K562 (cell line): ENCODE data around the gene TAF5L. TPM values are rescaled to one million over a fixed set of nuclear protein-coding genes. Genes with fewer than 3 reads are reported as not detected.

Experiments used
- BCOR ChIP-seq: fragments of 450-650 bp; IDR thresholded peaks from 2 replicates; pipeline ENCODE4 v1.6.1; 2016
- BHLHE40 ChIP-seq: IDR thresholded peaks from 2 replicates; pipeline ENCODE4 v1.6.1; 2011; ENCODE audit warnings: low read length, improper control_type of control experiment
- BRF1 ChIP-seq: IDR thresholded peaks from 3 replicates; pipeline ENCODE4 v1.6.1; 2011; ENCODE audit warnings: borderline replicate concordance, mild to moderate bottlenecking; ENCODE audit not compliant: insufficient read length; ENCODE audit errors: extremely low read depth
- CTBP1 ChIP-seq: fragments of 450-650 bp; IDR thresholded peaks from 2 replicates; pipeline ENCODE4 v1.6.1; 2016; ENCODE audit warnings: borderline replicate concordance
- FIP1L1 ChIP-seq: fragments of 200-400 bp; formaldehyde crosslinking; IDR thresholded peaks from 2 replicates; pipeline ENCODE4 v1.6.1; 2018; ENCODE audit warnings: mild to moderate bottlenecking, low read depth, low read length; ENCODE audit not compliant: poor library complexity, severe bottlenecking
- FOXK2 ChIP-seq, 2 experiments: fragments of 450-650 bp; IDR thresholded peaks in 1 of 2; conservative IDR thresholded peaks in 1 of 2; 2 replicates each; pipeline ENCODE4 v1.6.1; 2016; ENCODE audit warnings: low read depth in 2 of 2, mild to moderate bottlenecking in 1 of 2
- FOXP1 ChIP-seq: sonication (generic); formaldehyde crosslinking; IDR thresholded peaks from 2 replicates; pipeline ENCODE4 v1.8.0; 2022; ENCODE audit warnings: mild to moderate bottlenecking, missing genetic modification reagents
- KAT8 ChIP-seq: fragments of 450-650 bp; IDR thresholded peaks from 2 replicates; pipeline ENCODE4 v1.6.1; 2016; ENCODE audit warnings: low read depth, mild to moderate bottlenecking
- MTA3 ChIP-seq: fragments of 450-650 bp; formaldehyde crosslinking; IDR thresholded peaks from 2 replicates; pipeline ENCODE4 v1.6.1; 2017; ENCODE audit warnings: mild to moderate bottlenecking, borderline replicate concordance
- NEUROD1 ChIP-seq: fragments of 150-350 bp; IDR thresholded peaks from 2 replicates; pipeline ENCODE4 v1.6.1; 2014; ENCODE audit warnings: borderline replicate concordance, low read length, low read depth; ENCODE audit not compliant: partially characterized antibody
- PPARD ChIP-seq: fragments of 250-450 bp; sonication (Bioruptor Pico); IDR thresholded peaks from 2 replicates; pipeline ENCODE4 v1.8.0; 2022; ENCODE audit warnings: inconsistent platforms, mild to moderate bottlenecking, moderate library complexity
- SIN3A ChIP-seq, 2 experiments: fragments of 150-350 bp in 1 of 2; IDR thresholded peaks; 2 replicates each; pipeline ENCODE4 v1.6.1; 2011 to 2016; ENCODE audit warnings: borderline replicate concordance in 2 of 2, low read depth in 2 of 2, low read length in 2 of 2, mild to moderate bottlenecking in 2 of 2, moderate library complexity in 2 of 2; ENCODE audit not compliant: control insufficient read depth in 1 of 2
- ZNF24 ChIP-seq: fragments of 450-650 bp; IDR thresholded peaks from 2 replicates; pipeline ENCODE4 v1.6.1; 2016
- ZNF77 ChIP-seq: fragments of 250-450 bp; sonication (Bioruptor Pico); IDR thresholded peaks from 2 replicates; pipeline ENCODE4 v1.5.0; 2020
- polyA plus RNA-seq, 8 experiments: library from polyadenylated mRNA; depleted of rRNA in 4 of 8; stranded (reverse) in 5 of 8; unstranded in 3 of 8; fragments of >200 nt; fragmentation: Nextera tagmentation in 2 of 8; fragmentation: Illumina TruSeq in 1 of 8; extraction: Ambion mirVana in 2 of 8; extraction: Trizol in 1 of 8; gene quantifications; 2 replicates each; pipeline versions ENCODE4 v1.2.1 to v1.2.3, GENCODE V29; 2011 to 2014; ENCODE audit warnings: inconsistent platforms in 1 of 8, missing spikeins in 1 of 8
- total RNA-seq, 7 experiments: library from RNA; depleted of rRNA in 6 of 7; stranded (reverse); fragments of >200 nt in 6 of 7; fragmentation: Illumina TruSeq in 2 of 7; extraction: Trizol in 2 of 7; gene quantifications; 2 replicates each; pipeline versions ENCODE4 v1.2.1 to v1.2.3, GENCODE V29; 2011 to 2021; ENCODE audit warnings: low replicate concordance in 1 of 7
- TF ChIP-seq, protein P1 (sequence below): sonication (generic); formaldehyde crosslinking; IDR thresholded peaks from 2 replicates; pipeline ENCODE4 v1.8.1; 2023; ENCODE audit warnings: missing genetic modification reagents, mild to moderate bottlenecking, borderline replicate concordance
- TF ChIP-seq, protein P2 (sequence below): fragments of 450-650 bp; IDR thresholded peaks from 2 replicates; pipeline ENCODE4 v1.6.1; 2017; ENCODE audit warnings: antibody characterized with exemption
- TF ChIP-seq, protein P3 (sequence below), 3 experiments: IDR thresholded peaks in 2 of 3; conservative IDR thresholded peaks in 1 of 3; 2 replicates each; pipeline ENCODE4 v1.5.1; 2011 to 2012; ENCODE audit warnings: low read length in 3 of 3, mild to moderate bottlenecking in 3 of 3, control low read depth in 2 of 3, improper control_type of control experiment in 1 of 3, inconsistent platforms in 1 of 3, low read depth in 1 of 3, mixed read lengths in 1 of 3, moderate library complexity in 1 of 3; ENCODE audit not compliant: insufficient read depth in 2 of 3

Gene TAF5L
- total and polyA plus RNA-seq, 9 of the 15 experiments (the other 6 are each of a cell fraction or from before 2014, with no cell fraction given), result 2.2 to 34.2 (median 23.3) TPM

DNA sequence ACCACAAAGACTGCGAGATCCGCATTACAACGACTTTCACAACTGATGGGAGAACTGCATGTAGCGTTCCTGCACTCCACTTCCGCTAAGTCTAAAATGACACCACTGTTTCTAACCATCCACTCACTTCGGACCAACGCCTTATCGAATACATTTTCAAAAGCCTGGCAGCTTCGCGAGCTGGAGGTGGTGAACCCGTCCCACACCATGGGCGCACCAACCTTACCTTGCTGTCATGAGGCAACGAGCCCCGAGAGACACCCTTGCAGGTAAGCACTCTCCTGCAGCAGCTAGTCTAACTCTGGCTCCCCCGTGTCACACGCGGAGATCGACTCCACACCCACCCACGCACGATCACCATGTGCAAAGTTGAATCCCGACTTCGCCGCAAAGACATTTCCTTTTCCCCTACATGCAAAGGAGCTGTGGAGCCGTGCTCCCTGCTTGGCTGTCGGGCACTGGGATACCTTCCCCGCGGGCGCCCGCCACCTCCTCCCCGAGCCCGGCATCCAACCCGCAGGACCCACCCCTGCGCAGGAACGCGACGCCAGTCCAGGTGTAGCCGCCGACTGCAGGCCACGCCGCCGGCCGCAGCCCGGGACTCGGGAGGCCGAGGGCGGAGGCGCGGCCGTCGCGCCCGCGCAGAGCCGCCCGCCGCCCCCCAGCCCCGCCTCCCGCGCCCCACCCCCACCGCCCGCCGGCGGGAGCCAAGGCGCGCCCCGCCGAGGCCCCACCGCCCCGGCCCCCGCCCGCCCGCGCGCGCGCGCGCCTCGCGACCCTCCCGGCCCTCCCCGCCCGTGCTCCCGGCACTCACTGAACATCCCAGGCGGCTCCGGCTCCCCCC lies 629 bp downstream of the TAF5L start (continued):
- TF ChIP-seq, protein P1, sequence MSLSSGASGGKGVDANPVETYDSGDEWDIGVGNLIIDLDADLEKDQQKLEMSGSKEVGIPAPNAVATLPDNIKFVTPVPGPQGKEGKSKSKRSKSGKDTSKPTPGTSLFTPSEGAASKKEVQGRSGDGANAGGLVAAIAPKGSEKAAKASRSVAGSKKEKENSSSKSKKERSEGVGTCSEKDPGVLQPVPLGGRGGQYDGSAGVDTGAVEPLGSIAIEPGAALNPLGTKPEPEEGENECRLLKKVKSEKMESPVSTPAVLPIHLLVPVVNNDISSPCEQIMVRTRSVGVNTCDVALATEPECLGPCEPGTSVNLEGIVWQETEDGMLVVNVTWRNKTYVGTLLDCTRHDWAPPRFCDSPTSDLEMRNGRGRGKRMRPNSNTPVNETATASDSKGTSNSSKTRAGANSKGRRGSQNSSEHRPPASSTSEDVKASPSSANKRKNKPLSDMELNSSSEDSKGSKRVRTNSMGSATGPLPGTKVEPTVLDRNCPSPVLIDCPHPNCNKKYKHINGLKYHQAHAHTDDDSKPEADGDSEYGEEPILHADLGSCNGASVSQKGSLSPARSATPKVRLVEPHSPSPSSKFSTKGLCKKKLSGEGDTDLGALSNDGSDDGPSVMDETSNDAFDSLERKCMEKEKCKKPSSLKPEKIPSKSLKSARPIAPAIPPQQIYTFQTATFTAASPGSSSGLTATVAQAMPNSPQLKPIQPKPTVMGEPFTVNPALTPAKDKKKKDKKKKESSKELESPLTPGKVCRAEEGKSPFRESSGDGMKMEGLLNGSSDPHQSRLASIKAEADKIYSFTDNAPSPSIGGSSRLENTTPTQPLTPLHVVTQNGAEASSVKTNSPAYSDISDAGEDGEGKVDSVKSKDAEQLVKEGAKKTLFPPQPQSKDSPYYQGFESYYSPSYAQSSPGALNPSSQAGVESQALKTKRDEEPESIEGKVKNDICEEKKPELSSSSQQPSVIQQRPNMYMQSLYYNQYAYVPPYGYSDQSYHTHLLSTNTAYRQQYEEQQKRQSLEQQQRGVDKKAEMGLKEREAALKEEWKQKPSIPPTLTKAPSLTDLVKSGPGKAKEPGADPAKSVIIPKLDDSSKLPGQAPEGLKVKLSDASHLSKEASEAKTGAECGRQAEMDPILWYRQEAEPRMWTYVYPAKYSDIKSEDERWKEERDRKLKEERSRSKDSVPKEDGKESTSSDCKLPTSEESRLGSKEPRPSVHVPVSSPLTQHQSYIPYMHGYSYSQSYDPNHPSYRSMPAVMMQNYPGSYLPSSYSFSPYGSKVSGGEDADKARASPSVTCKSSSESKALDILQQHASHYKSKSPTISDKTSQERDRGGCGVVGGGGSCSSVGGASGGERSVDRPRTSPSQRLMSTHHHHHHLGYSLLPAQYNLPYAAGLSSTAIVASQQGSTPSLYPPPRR, result 0 out of 2 replicates have a peak, but pooled peaks have one; percentile 75
- TF ChIP-seq ZNF77 (CRISPR knock-in tag) (no peak), FOXK2 (conservative IDR thresholded peaks at IDR 0.05 in 1 of 2, IDR thresholded peaks at IDR 0.05 in 1 of 2; ENCODE audit: low read depth in 2 of 2) (peak in 1 of 2 experiments; percentile 22; a peak in 1 of 4 replicates), FIP1L1 (peak; percentile 44), SIN3A (IDR thresholded peaks at IDR 0.05; ENCODE audit: borderline replicate concordance in 2 of 2, control insufficient read depth in 1 of 2, low read depth in 2 of 2, low read length in 2 of 2) (peak; percentile 34 to 65; a peak in 2 of 4 replicates), BRF1 (no peak), PPARD (CRISPR knock-in tag) (no peak), KAT8 (no peak), BCOR (peak; percentile 57; the same call in 1 of the 2 replicates), CTBP1 (peak; percentile 50), NEUROD1 (no peak), FOXP1 (CRISPR knock-in tag) (peak; percentile 18), BHLHE40 (peak; percentile 17; the same call in 1 of the 2 replicates), ZNF24 (no peak), MTA3 (peak; percentile 62; the same call in 1 of the 2 replicates)
- TF ChIP-seq, protein P2, sequence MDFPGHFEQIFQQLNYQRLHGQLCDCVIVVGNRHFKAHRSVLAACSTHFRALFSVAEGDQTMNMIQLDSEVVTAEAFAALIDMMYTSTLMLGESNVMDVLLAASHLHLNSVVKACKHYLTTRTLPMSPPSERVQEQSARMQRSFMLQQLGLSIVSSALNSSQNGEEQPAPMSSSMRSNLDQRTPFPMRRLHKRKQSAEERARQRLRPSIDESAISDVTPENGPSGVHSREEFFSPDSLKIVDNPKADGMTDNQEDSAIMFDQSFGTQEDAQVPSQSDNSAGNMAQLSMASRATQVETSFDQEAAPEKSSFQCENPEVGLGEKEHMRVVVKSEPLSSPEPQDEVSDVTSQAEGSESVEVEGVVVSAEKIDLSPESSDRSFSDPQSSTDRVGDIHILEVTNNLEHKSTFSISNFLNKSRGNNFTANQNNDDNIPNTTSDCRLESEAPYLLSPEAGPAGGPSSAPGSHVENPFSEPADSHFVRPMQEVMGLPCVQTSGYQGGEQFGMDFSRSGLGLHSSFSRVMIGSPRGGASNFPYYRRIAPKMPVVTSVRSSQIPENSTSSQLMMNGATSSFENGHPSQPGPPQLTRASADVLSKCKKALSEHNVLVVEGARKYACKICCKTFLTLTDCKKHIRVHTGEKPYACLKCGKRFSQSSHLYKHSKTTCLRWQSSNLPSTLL, result no peak
- TF ChIP-seq, protein P3, sequence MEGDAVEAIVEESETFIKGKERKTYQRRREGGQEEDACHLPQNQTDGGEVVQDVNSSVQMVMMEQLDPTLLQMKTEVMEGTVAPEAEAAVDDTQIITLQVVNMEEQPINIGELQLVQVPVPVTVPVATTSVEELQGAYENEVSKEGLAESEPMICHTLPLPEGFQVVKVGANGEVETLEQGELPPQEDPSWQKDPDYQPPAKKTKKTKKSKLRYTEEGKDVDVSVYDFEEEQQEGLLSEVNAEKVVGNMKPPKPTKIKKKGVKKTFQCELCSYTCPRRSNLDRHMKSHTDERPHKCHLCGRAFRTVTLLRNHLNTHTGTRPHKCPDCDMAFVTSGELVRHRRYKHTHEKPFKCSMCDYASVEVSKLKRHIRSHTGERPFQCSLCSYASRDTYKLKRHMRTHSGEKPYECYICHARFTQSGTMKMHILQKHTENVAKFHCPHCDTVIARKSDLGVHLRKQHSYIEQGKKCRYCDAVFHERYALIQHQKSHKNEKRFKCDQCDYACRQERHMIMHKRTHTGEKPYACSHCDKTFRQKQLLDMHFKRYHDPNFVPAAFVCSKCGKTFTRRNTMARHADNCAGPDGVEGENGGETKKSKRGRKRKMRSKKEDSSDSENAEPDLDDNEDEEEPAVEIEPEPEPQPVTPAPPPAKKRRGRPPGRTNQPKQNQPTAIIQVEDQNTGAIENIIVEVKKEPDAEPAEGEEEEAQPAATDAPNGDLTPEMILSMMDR (IDR thresholded peaks at IDR 0.05 in 2 of 3, conservative IDR thresholded peaks at IDR 0.05 in 1 of 3; ENCODE audit: insufficient read depth in 2 of 3, low read depth in 1 of 3, low read length in 3 of 3), result 0 out of 6 replicates have a peak, but pooled peaks of 1 of the 3 experiments have one; percentile 4
